Measurements from ENCODE around the gene GON4L. TPM values are rescaled to one million over a fixed set of nuclear protein-coding genes. Genes with fewer than 3 reads are reported as not detected.

The GON4L gene
- total and polyA plus RNA-seq, 2 of the 4 experiments (the other 2 are of a cell fraction), result 21.2 to 30.3 TPM

DNA sequence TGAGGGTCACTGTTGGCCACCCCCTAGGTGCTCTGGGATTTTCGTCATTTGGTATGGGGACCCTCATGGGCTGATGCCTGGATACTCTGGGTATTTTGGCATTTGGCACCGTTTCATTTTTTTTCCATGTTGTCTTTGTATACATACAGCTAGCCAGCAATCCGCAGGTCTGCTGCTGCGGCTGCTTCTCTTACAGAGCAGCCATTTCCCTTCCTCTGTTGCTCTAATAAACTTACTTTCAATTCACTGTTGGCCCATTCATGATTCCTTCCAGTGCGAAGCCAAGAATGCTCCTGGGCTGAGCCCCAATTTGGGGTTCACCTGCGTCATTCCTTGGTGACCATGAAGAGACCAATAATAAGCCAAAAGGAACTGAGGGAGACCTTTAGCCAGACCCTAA is 21.5 kb downstream of the GON4L start:
- in situ Hi-C loops (cut with MboI; ENCODE audit: low sequenced_read_pairs), result no loop called here
- BruUV-seq (replicated peaks), result no TSS peak
- TF ChIP-seq RAD21 (IDR thresholded peaks at IDR 0.05; ENCODE audit: low read length) (no peak), RFX5 (IDR thresholded peaks at IDR 0.05; ENCODE audit: low read depth, low read length) (no peak), NFE2L2 (IDR thresholded peaks at IDR 0.05; ENCODE audit: low read depth, low read length) (no peak), CHD1 (IDR thresholded peaks at IDR 0.05; ENCODE audit: low read depth, low read length) (no peak), CEBPB (IDR thresholded peaks at IDR 0.05; ENCODE audit: low read depth, low read length) (no peak), RCOR1 (IDR thresholded peaks at IDR 0.05; ENCODE audit: insufficient replicate concordance, low read length) (no peak), MAFK (IDR thresholded peaks at IDR 0.05; ENCODE audit: low read depth, low read length) (no peak), POLR2A (IDR thresholded peaks at IDR 0.05; ENCODE audit: low read depth, low read length) (no peak), MXI1 (IDR thresholded peaks at IDR 0.05; ENCODE audit: borderline replicate concordance, low read depth, low read length) (no peak), BHLHE40 (IDR thresholded peaks at IDR 0.05; ENCODE audit: low read depth, low read length) (no peak), FOS (IDR thresholded peaks at IDR 0.05; ENCODE audit: low read depth, low read length) (no peak)
- TF ChIP-seq, protein P1, sequence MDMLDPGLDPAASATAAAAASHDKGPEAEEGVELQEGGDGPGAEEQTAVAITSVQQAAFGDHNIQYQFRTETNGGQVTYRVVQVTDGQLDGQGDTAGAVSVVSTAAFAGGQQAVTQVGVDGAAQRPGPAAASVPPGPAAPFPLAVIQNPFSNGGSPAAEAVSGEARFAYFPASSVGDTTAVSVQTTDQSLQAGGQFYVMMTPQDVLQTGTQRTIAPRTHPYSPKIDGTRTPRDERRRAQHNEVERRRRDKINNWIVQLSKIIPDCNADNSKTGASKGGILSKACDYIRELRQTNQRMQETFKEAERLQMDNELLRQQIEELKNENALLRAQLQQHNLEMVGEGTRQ (IDR thresholded peaks at IDR 0.05; ENCODE audit: low read depth, low read length), result no peak
- TF ChIP-seq, protein P2, sequence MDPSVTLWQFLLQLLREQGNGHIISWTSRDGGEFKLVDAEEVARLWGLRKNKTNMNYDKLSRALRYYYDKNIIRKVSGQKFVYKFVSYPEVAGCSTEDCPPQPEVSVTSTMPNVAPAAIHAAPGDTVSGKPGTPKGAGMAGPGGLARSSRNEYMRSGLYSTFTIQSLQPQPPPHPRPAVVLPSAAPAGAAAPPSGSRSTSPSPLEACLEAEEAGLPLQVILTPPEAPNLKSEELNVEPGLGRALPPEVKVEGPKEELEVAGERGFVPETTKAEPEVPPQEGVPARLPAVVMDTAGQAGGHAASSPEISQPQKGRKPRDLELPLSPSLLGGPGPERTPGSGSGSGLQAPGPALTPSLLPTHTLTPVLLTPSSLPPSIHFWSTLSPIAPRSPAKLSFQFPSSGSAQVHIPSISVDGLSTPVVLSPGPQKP (IDR thresholded peaks at IDR 0.05; ENCODE audit: borderline replicate concordance, low read depth, low read length), result no peak

More for the DNA sequence above, 21.5 kb downstream of the GON4L start:
- H3K4me1 ChIP-seq (ENCODE audit: control insufficient read depth, insufficient read depth, low read length), result peaks cover 3% of the 10 kb centered on the region; the same call in 1 of the 2 replicates
- H4K20me1 ChIP-seq (ENCODE audit: insufficient read depth, low read length), result peaks cover 3% of the 10 kb centered on the region
- ChIA-PET CTCF (no interaction called here), POLR2A (ENCODE audit: unreplicated experiment) (no interaction called here)
- no peak overlapping the region for H4K91ac ChIP-seq (ENCODE audit: insufficient read depth, low read depth, low read length)
- no peak overlapping the region for H3K4me3 ChIP-seq (ENCODE audit: insufficient read depth, low read depth, low read length)
- dilution Hi-C loops (cut with HindIII; ENCODE audit: low sequenced_read_pairs, unreplicated experiment) (no loop called here), intact Hi-C loops (cut with micrococcal nuclease) (no loop called here)
- H2AFZ ChIP-seq (replicated peaks; ENCODE audit: low read length, poor library complexity), result no peak overlapping the region
- no peaks in the 10 kb centered on the region for H3K9me3 ChIP-seq (ENCODE audit: control insufficient read depth, insufficient read depth, low read length)
- DNase-seq (no peak), ATAC-seq (ENCODE audit: low read depth) (no peak)
- no peak overlapping the region for H2BK120ac ChIP-seq (ENCODE audit: low read depth, low read length)
- H3K4me2 ChIP-seq (ENCODE audit: low read depth, low read length), result no peak overlapping the region
- no peak overlapping the region for H3K18ac ChIP-seq (ENCODE audit: low read depth, low read length)
- H3K36me3 ChIP-seq (ENCODE audit: control insufficient read depth, insufficient read depth, low read length), result peaks cover 12% of the 10 kb centered on the region
- H3K4ac ChIP-seq (ENCODE audit: low read depth, low read length), result no peak overlapping the region
- H2BK5ac ChIP-seq (ENCODE audit: low read depth, low read length, poor library complexity, severe bottlenecking), result no peak overlapping the region
- no peak overlapping the region for H3K14ac ChIP-seq (replicated peaks; ENCODE audit: low read depth, low read length)
- 0 out of 2 replicates have a peak overlapping the region, but pooled peaks have one; percentile 28 for H2AK5ac ChIP-seq (ENCODE audit: low read depth, low read length)
- H2BK15ac ChIP-seq (ENCODE audit: low read depth, low read length), result no peak overlapping the region
- peaks cover 11% of the 10 kb centered on the region; the same call in 1 of the 2 replicates for H3K9me1 ChIP-seq (ENCODE audit: insufficient read depth, low read length)
- H3K9ac ChIP-seq (ENCODE audit: low read depth, low read length), result no peak overlapping the region
- peak overlapping the region; percentile 50 for H2AK9ac ChIP-seq (replicated peaks; ENCODE audit: low read depth, low read length, poor library complexity)
- H4K8ac ChIP-seq (ENCODE audit: low read depth in 2 of 2, low read length in 2 of 2), result no peak overlapping the region
- H3K79me1 ChIP-seq (ENCODE audit: low read depth in 1 of 2, low read length in 2 of 2), result peaks cover 20 to 57% of the 10 kb centered on the region in 2 experiments
- H3K27ac ChIP-seq (ENCODE audit: insufficient read depth, low read length), result no peak overlapping the region
- no peak overlapping the region for H2BK20ac ChIP-seq (ENCODE audit: low read depth, low read length)
- H3K56ac ChIP-seq (ENCODE audit: extremely low read depth, insufficient read depth, low read length), result no peak overlapping the region
- no peak overlapping the region for H4K5ac ChIP-seq (ENCODE audit: low read depth, low read length)
- H3K23ac ChIP-seq (ENCODE audit: low read depth, low read length), result no peak overlapping the region
- WGBS, 2 experiments (ENCODE audit: extremely low coverage in 2 of 2, insufficient read length in 1 of 2), result 95% methylated on average over 5 of the region's 6 CpGs; no CpG with 5 or more reads in 1 of the 2 experiments
- no peaks in the 10 kb centered on the region for H3K27me3 ChIP-seq (ENCODE audit: control insufficient read depth, insufficient read depth, low read length)

All from IMR-90 (cell line).